Loucy (cell line): Measurements from ENCODE around the gene PRICKLE2.

Source experiments
- H2AFZ ChIP-seq: fragments of 200-600 bp; sonication (generic); 2 replicates; pipeline ENCODE4 v1.6.0; 2016; ENCODE audit warnings: antibody characterized with exemption, mild to moderate bottlenecking, low read length, moderate library complexity
- H3F3A ChIP-seq: fragments of 200-600 bp; 2 replicates; pipeline ENCODE4 v1.6.0; 2016; ENCODE audit warnings: antibody characterized with exemption, low read depth, mild to moderate bottlenecking
- H3K27me3 ChIP-seq: fragments of 200-600 bp; sonication (generic); 2 replicates; pipeline ENCODE4 v1.6.1; 2014; ENCODE audit warnings: low read length, mild to moderate bottlenecking; ENCODE audit not compliant: insufficient read depth, poor library complexity, severe bottlenecking
- H3K36me3 ChIP-seq: fragments of 200-600 bp; sonication (generic); 2 replicates; pipeline ENCODE4 v1.6.1; 2016; ENCODE audit warnings: low read length; ENCODE audit not compliant: insufficient read depth
- H3K4me1 ChIP-seq: fragments of 200-600 bp; sonication (generic); 2 replicates; pipeline ENCODE4 v1.5.1; 2014; ENCODE audit warnings: low read length, mild to moderate bottlenecking; ENCODE audit not compliant: insufficient read depth, poor library complexity, severe bottlenecking
- H3K4me2 ChIP-seq: fragments of 200-600 bp; sonication (generic); 2 replicates; pipeline ENCODE4 v1.6.0; 2014; ENCODE audit warnings: antibody characterized with exemption, low read length, low read depth, mild to moderate bottlenecking; ENCODE audit not compliant: poor library complexity, severe bottlenecking
- H3K4me3 ChIP-seq: fragments of 200-600 bp; sonication (generic); 2 replicates; pipeline ENCODE4 v1.5.1; 2014; ENCODE audit warnings: low read length, mild to moderate bottlenecking, mixed read lengths; ENCODE audit not compliant: poor library complexity, severe bottlenecking
- H3K79me2 ChIP-seq: fragments of 200-600 bp; sonication (generic); 2 replicates; pipeline ENCODE4 v1.6.1; 2014; ENCODE audit warnings: low read length; ENCODE audit not compliant: insufficient read depth
- H3K9ac ChIP-seq: fragments of 200-600 bp; sonication (generic); 2 replicates; pipeline ENCODE4 v1.6.0; 2014; ENCODE audit warnings: mild to moderate bottlenecking, low read depth, low read length, moderate library complexity; ENCODE audit not compliant: poor library complexity, severe bottlenecking
- H3K9me2 ChIP-seq: fragments of 200-600 bp; sonication (generic); replicated peaks from 2 replicates; pipeline ENCODE4 v1.6.1; 2016; ENCODE audit warnings: low read depth, low read length, mixed read lengths
- H3K9me3 ChIP-seq: fragments of 200-600 bp; sonication (generic); 2 replicates; pipeline ENCODE4 v1.6.1; 2014; ENCODE audit warnings: mild to moderate bottlenecking, antibody characterized with exemption, low read length, low read depth; ENCODE audit not compliant: insufficient read depth
- H4K20me1 ChIP-seq: fragments of 200-600 bp; sonication (generic); 2 replicates; pipeline ENCODE4 v1.6.0; 2014; ENCODE audit warnings: antibody characterized with exemption, low read length, mild to moderate bottlenecking; ENCODE audit not compliant: insufficient read depth, poor library complexity, severe bottlenecking
- CTCF ChIP-seq: fragments of 200-600 bp; sonication (generic); conservative IDR thresholded peaks from 2 replicates; pipeline ENCODE4 v1.5.1; 2014; ENCODE audit warnings: mild to moderate bottlenecking, antibody characterized with exemption, low read length
- EZH2phosphoT487 ChIP-seq: fragments of 200-600 bp; IDR thresholded peaks from 2 replicates; pipeline ENCODE4 v1.6.1; 2018; ENCODE audit warnings: antibody characterized with exemption, mild to moderate bottlenecking, moderate library complexity, borderline replicate concordance

Gene PRICKLE2

GRCh38 chr3:64232821-64233220 is 7.6 kb upstream of the PRICKLE2 start:
- H2AFZ ChIP-seq = no peak overlapping the region
- no peaks in the 10 kb centered on the region for H3K9me2 ChIP-seq

GRCh38 chr3:64229903-64230302 is 4.6 kb upstream of the PRICKLE2 start:
- Histone ChIP-seq H3K79me2 (no peaks in the 10 kb centered on the region), H3K9me2 (no peaks in the 10 kb centered on the region), H3K27me3 (no peaks in the 10 kb centered on the region), H3K4me2 (no peak overlapping the region), H3K9me3 (no peaks in the 10 kb centered on the region), H4K20me1 (no peaks in the 10 kb centered on the region), H3K36me3 (no peaks in the 10 kb centered on the region), H3K4me1 (no peaks in the 10 kb centered on the region), H3K4me3 (no peak overlapping the region), H3K9ac (no peak overlapping the region), H3F3A (no peaks in the 10 kb centered on the region), H2AFZ (no peak overlapping the region)
- TF ChIP-seq EZH2phosphoT487 (no peak), CTCF (no peak)

More at GRCh38 chr3:64232821-64233220, 7.6 kb upstream of the PRICKLE2 start:
- Histone ChIP-seq H3K4me2 (no peak overlapping the region), H3K4me1 (no peaks in the 10 kb centered on the region), H3K27me3 (no peaks in the 10 kb centered on the region), H3K79me2 (no peaks in the 10 kb centered on the region), H4K20me1 (no peaks in the 10 kb centered on the region), H3F3A (no peaks in the 10 kb centered on the region), H3K4me3 (no peak overlapping the region), H3K9me3 (no peaks in the 10 kb centered on the region; the same call in 1 of the 2 replicates), H3K36me3 (no peaks in the 10 kb centered on the region), H3K9ac (no peak overlapping the region)
- no peak for TF ChIP-seq CTCF
- TF ChIP-seq EZH2phosphoT487 = no peak

- Histone ChIP-seq H3F3A (no peaks in the 10 kb centered on the region), H4K20me1 (no peaks in the 10 kb centered on the region), H3K9ac (no peak overlapping the region), H3K9me3 (no peaks in the 10 kb centered on the region), H3K4me2 (no peak overlapping the region), H3K79me2 (no peaks in the 10 kb centered on the region), H3K36me3 (no peaks in the 10 kb centered on the region), H3K4me1 (no peaks in the 10 kb centered on the region), H3K4me3 (no peak overlapping the region), H3K9me2 (no peaks in the 10 kb centered on the region), H2AFZ (no peak overlapping the region), H3K27me3 (no peaks in the 10 kb centered on the region)
- TF ChIP-seq EZH2phosphoT487 (no peak), CTCF (no peak)
Observed at GRCh38 chr3:64228110-64228509, 2.8 kb upstream of the PRICKLE2 start.
